HPDE6-E6E7 (cell line): ENCODE measurements around the gene DSG4.

Source experiments
- DNase-seq: peaks from one replicate; pipeline ENCODE4 v3.0.0; 2011; ENCODE audit warnings: missing footprints; ENCODE audit errors: extremely low spot score

The DSG4 gene

DNA sequence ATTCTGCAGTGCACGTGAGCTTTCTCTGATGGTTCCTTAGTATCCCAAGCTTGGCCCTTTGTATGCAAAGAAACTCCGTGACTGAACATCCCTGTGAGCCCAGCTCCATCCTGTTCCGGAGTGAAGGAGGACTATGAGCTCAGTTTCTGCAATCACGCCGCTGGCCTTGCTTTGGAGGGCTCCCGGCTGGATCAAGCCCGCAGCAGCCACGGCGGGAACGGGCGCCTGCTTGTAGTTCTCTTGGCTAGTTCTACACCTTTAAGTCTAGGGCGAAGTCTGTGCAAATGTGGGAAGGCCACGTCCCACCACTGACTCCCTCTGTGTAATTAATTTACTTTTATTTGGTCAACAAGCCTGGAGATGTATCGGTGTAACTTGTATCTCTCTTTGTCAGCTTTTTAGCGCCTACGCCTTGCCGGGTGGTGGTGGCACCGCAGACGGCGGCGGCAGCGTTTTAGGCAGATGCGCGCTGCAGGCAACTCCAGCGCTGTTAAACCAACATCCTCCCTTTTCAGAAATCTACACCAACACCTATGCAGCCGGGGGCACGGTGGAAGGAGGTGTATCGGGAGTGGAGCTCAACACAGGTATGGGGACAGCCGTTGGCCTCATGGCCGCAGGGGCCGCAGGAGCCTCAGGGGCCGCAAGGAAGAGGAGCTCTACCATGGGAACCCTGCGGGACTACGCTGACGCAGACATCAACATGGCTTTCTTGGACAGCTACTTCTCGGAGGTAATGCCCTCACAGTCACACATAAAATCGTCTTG lies 34.3 kb downstream of the DSG4 start:
- DNase-seq = no peak

- no peak for DNase-seq
These were observed 36.6 kb downstream of the DSG4 start for GRCh38 chr18:31413137-31413536.

GRCh38 chr18:31417850-31418249 lies 41.3 kb downstream of the DSG4 start:
- DNase-seq = no peak

DNA sequence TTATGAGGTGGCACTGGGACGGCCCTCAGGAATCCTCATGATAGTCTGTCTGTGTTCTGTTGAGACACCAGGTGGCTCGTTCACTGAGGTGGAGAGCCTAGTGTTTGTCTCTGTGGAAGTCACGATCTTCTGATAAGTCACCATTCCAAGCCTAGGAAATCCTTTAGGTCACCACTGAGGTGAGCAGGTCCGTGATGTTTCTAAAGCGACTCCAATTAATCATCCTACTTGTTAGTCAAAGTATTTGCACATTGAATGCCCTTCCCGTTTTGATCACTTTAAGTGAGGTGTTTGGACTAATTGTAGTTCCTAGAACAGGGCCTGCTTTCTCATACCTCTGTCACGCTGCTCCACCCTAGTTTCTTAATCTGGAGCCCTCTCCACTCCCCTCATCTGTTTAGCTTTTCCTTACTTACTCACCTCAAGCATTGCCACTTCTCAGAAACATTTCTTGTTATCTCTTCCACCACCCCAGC lies 42.9 kb downstream of the DSG4 start:
- DNase-seq = peak; percentile 38

DNA sequence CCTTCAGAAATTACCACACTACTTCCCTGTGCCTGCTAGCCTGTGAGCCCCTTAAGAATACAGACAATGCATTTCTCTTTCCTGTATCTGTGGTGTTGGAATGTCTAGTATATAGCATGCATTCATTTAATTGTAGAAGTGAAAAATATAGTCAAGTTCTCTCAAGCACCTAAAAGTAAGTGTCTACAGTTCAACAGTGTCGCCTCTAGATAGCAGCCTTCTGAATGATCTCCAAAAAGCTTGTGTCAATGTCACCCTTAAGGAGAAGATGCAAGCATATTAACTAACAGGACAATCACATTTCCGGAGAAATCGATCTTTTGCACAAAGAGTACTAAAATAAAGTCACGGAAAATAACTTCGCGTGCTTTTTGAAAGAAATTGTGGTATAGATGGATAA lies 43.5 kb downstream of the DSG4 start:
- no peak for DNase-seq

DNA sequence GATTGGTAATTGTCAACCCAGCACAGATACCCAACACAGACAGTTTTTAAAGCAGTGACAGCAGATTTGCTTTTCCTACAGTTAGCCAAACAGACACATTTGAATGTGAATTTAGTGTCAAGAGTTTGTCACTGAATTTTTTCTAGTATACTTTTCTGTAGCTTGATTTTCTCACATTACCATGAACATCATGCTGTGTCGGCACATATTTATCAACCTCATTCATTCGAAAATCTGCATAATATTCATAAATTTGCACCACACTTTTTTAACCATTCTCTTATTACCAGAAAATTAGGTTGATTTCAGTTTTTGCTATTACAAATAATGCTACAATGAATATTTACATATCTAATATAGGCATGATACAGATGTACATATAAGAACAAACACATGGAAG lies 43.9 kb downstream of the DSG4 start:
- no peak for DNase-seq

- DNase-seq = no peak
These were observed 47.9 kb downstream of the DSG4 start for GRCh38 chr18:31424383-31424988.

- no peak for DNase-seq
These were observed 49.4 kb downstream of the DSG4 start for GRCh38 chr18:31426021-31426420.

DNA sequence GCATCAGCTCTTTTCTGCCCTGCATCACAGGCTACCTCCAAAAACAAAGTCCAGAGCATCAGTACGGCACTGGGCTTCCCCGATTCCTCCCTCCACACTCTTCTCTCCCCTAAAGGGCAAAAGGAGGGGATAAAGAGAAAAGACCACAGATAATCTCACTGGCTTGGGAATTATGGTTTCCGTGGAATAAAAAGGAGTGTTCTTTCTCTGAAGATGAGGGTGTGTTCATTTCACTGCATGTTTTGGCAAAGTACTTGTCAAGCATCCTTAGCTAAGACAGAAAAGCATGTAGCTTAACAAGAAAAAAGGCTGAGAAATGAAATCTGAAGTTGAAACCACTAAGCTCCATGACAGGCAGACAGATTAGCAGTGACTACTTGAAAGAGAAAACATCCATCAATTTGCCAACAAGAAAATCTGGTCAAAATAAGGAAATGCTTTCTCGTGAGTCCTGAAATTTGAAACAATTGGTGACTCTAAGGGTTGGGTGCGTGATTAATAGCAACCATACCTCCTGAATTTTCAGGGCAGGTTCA lies 50.4 kb downstream of the DSG4 start:
- DNase-seq = no peak

- DNase-seq = no peak
These were observed 51.6 kb downstream of the DSG4 start for GRCh38 chr18:31428211-31428610.

- DNase-seq = peak; percentile 73
These were observed 53.0 kb downstream of the DSG4 start for GRCh38 chr18:31429623-31430022.

DNA sequence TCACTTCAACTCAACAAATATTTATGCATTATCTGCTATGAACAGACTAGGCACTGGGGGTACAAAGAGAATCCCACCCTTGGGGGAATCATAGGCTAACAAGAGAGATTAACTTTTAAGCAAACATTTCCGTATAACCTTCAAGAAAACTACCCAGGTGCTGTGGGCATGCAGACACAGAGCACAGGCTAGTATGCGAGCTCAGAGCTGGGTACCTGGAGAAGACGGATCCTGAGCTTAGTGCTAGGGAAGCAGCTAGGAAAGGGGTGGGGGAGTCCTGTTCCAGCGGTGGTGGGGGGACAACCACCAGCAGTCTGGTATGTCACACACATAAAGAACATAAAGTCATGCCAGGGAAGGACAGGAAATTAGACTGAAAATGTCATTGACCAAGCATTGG lies 53.5 kb downstream of the DSG4 start:
- DNase-seq = no peak

- DNase-seq = no peak
These were observed 54.0 kb downstream of the DSG4 start for GRCh38 chr18:31430554-31430953.

DNA sequence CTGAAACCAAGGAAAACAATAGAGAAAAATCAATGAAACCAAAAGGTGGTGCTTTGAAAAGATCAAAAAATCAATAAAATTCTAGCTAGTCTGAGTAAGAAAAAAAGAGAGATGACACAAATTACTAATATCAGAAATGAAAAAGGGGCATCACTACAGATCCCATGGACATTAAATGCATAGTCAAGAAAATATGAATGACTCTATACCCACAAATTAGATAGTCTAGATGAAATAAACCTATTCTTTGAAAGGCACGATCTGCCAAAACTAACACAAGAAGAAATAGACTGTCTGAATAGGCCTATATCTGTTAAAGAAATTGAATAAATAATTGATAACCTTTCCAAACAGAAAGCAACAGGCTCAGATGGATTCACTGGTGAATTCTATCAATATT lies 55.7 kb downstream of the DSG4 start:
- no peak for DNase-seq

- DNase-seq = no peak
These were observed 60.2 kb downstream of the DSG4 start for GRCh38 chr18:31436825-31437224.

GRCh38 chr18:31438402-31438801 lies 61.8 kb downstream of the DSG4 start:
- no peak for DNase-seq

GRCh38 chr18:31439807-31440325 lies 63.3 kb downstream of the DSG4 start:
- no peak for DNase-seq

GRCh38 chr18:31440787-31441186 lies 64.2 kb downstream of the DSG4 start:
- DNase-seq = no peak

- DNase-seq = no peak
These were observed 64.9 kb downstream of the DSG4 start for GRCh38 chr18:31441493-31441892.

- DNase-seq = no peak
These were observed 67.6 kb downstream of the DSG4 start for GRCh38 chr18:31444142-31444541.

GRCh38 chr18:31445908-31446307 lies 69.3 kb downstream of the DSG4 start:
- no peak for DNase-seq

- no peak for DNase-seq
These were observed 70.3 kb downstream of the DSG4 start for GRCh38 chr18:31446854-31447253.
